Smooth muscle cell (in vitro differentiated cells): ENCODE results near the gene IRF2. TPM values are rescaled to one million over a fixed set of nuclear protein-coding genes. Genes with fewer than 3 reads are reported as not detected.
A peak's percentile ranks its signal among the peaks of the same experiment; 100 is the strongest.

ENCODE experiments used
- DNase-seq: peaks from one replicate; lab custom pipeline; 2025; ENCODE audit not compliant: unreplicated experiment; lab: John Stamatoyannopoulos, UW
- H2AFZ ChIP-seq: fragments of 200-600 bp; sonication (generic); 2 replicates; pipeline ENCODE4 v1.6.0; 2016; ENCODE audit warnings: antibody characterized with exemption, low read depth, mild to moderate bottlenecking
- H3F3A ChIP-seq: fragments of 200-600 bp; sonication (generic); 2 replicates; pipeline ENCODE4 v1.6.0; 2017; ENCODE audit warnings: antibody characterized with exemption, low read depth
- H3K27ac ChIP-seq: fragments of 200-600 bp; sonication (generic); 2 replicates; pipeline ENCODE4 v1.5.1; 2016; ENCODE audit warnings: low read depth, mild to moderate bottlenecking
- H3K27me3 ChIP-seq: fragments of 200-600 bp; sonication (generic); 2 replicates; pipeline ENCODE4 v1.6.1; 2016; ENCODE audit warnings: low read depth, mild to moderate bottlenecking
- H3K36me3 ChIP-seq: fragments of 200-600 bp; sonication (generic); 2 replicates; pipeline ENCODE4 v1.5.1; 2016; ENCODE audit warnings: low read depth
- H3K4me1 ChIP-seq: fragments of 200-600 bp; sonication (generic); 2 replicates; pipeline ENCODE4 v1.5.1; 2016; ENCODE audit warnings: low read depth
- H3K4me2 ChIP-seq: fragments of 200-600 bp; sonication (generic); 2 replicates; pipeline ENCODE4 v1.6.0; 2016; ENCODE audit warnings: mild to moderate bottlenecking
- H3K4me3 ChIP-seq: fragments of 200-600 bp; sonication (generic); 2 replicates; pipeline ENCODE4 v1.5.1; 2016; ENCODE audit warnings: mild to moderate bottlenecking
- H3K79me2 ChIP-seq: fragments of 200-600 bp; sonication (generic); 2 replicates; pipeline ENCODE4 v1.6.0; 2016; ENCODE audit warnings: low read depth, mild to moderate bottlenecking
- H3K9ac ChIP-seq: fragments of 200-600 bp; sonication (generic); 2 replicates; pipeline ENCODE4 v1.6.0; 2016; ENCODE audit warnings: low read depth
- H3K9me3 ChIP-seq: fragments of 200-600 bp; sonication (generic); replicated peaks from 2 replicates; pipeline ENCODE4 v1.5.1; 2016; ENCODE audit warnings: low read depth
- H4K20me1 ChIP-seq: fragments of 200-600 bp; sonication (generic); 2 replicates; pipeline ENCODE4 v1.6.0; 2016; ENCODE audit warnings: low read depth
- CTCF ChIP-seq: fragments of 200-600 bp; sonication (generic); IDR thresholded peaks from 2 replicates; pipeline ENCODE4 v1.5.1; 2017; ENCODE audit warnings: borderline replicate concordance, mild to moderate bottlenecking, antibody characterized with exemption; ENCODE audit not compliant: insufficient read depth, poor library complexity, severe bottlenecking
- WGBS: methylation state at CpG from one replicate; pipeline ENCODE4 v1.1.7; 2016; ENCODE audit warnings: low lambda C conversion rate; 5-methylcytosine and 5-hydroxymethylcytosine counted together
- polyA plus RNA-seq: library from polyadenylated mRNA; unstranded; fragments of >200 nt; fragmentation: Nextera tagmentation; extraction: Ambion mirVana; gene quantifications from 2 replicates; pipeline ENCODE4 v1.2.1, GENCODE V29; 2016
- total RNA-seq: library from RNA; depleted of rRNA; stranded (reverse); fragments of >200 nt; gene quantifications from 2 replicates; pipeline ENCODE4 v1.2.3, GENCODE V29; 2014

IRF2 gene
- total and polyA plus RNA-seq, 2 experiments from 2014 or later = 10.2 to 21.6 TPM

- 94% methylated on average over 7 of the region's 7 CpGs for WGBS
- no peaks in the 10 kb centered on the region for H3K9me3 ChIP-seq
- H4K20me1 ChIP-seq = peaks cover 45% of the 10 kb centered on the region
- H3K27ac ChIP-seq = no peak overlapping the region
- H3K36me3 ChIP-seq = no peaks in the 10 kb centered on the region
- H3K79me2 ChIP-seq = peaks cover 21% of the 10 kb centered on the region
- H3K27me3 ChIP-seq = no peaks in the 10 kb centered on the region
- no peak overlapping the region for H3K4me3 ChIP-seq
- H3K9ac ChIP-seq = no peak overlapping the region
- no peak for TF ChIP-seq CTCF
- H3K4me2 ChIP-seq = no peak overlapping the region
- no peak for DNase-seq
- H2AFZ ChIP-seq = no peak overlapping the region
- H3K4me1 ChIP-seq = no peaks in the 10 kb centered on the region
- no peaks in the 10 kb centered on the region for H3F3A ChIP-seq
Observed at GRCh38 chr4:184419976-184420375, 54.4 kb downstream of the IRF2 start.

GRCh38 chr4:184417802-184418511 is 56.4 kb downstream of the IRF2 start:
- Histone ChIP-seq H4K20me1 (peaks cover 28% of the 10 kb centered on the region), H3K9ac (peak overlapping the region; percentile 11), H3K9me3 (no peaks in the 10 kb centered on the region), H3K4me2 (peak overlapping the region; percentile 65), H3K27ac (peak overlapping the region; percentile 78), H2AFZ (no peak overlapping the region), H3K4me1 (no peaks in the 10 kb centered on the region), H3K4me3 (no peak overlapping the region), H3K27me3 (no peaks in the 10 kb centered on the region), H3F3A (no peaks in the 10 kb centered on the region), H3K36me3 (no peaks in the 10 kb centered on the region), H3K79me2 (peaks cover 21% of the 10 kb centered on the region)
- no peak for TF ChIP-seq CTCF
- DNase-seq = no peak
- 55% methylated on average over 8 of the region's 8 CpGs for WGBS

GRCh38 chr4:184416913-184417734 is 57.2 kb downstream of the IRF2 start:
- Histone ChIP-seq H3K4me2 (peak overlapping the region; percentile 65), H2AFZ (no peak overlapping the region), H3K4me1 (no peaks in the 10 kb centered on the region), H3K4me3 (no peak overlapping the region), H3K9ac (peak overlapping the region; percentile 11), H3K9me3 (no peaks in the 10 kb centered on the region), H3K79me2 (peaks cover 13% of the 10 kb centered on the region), H3K27me3 (no peaks in the 10 kb centered on the region), H3F3A (no peaks in the 10 kb centered on the region), H4K20me1 (peaks cover 28% of the 10 kb centered on the region), H3K27ac (peak overlapping the region; percentile 78), H3K36me3 (no peaks in the 10 kb centered on the region)
- 89% methylated on average over 12 of the region's 12 CpGs for WGBS
- TF ChIP-seq CTCF = no peak
- no peak for DNase-seq
